Islet of Langerhans (tissue), 1 donor: ENCODE data around the gene CELSR2.

Experiments
- FAIRE-seq: peaks from one replicate; lab custom pipeline; 2011; peaks lifted over from hg19 to GRCh38; lab: Jason Lieb, UNC

The CELSR2 gene

GRCh38 chr1:109228167-109228566 is 21.2 kb upstream of the CELSR2 start:
- FAIRE-seq: no peak

DNA sequence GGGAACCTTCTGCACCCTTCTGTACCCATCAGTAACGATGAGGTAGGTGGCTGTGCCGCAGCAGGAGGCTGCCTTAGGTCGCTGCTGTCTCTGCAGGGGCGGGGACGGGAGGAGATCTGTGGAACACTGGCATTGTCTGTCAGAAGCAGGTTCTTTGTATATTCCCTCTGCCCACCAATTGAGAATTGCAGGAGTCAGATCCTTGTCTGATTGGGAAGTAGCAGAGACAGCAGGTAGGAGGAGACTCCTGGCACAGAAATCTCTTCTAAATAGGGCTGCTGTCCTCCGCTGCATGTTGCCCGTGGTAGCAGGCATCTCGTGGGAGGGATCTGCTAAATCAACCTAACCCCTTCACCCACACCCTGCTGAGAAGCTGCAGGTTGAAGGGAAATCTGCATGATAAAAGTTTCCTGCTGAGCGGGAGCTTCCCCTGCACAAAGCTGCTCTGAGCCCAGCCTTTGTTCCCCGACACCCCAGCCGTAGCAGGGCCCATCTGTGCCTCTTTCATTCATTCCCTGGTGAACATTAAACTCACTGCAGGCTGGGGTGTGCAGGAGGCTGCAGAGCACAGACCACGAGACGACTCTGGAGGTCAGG is 19.7 kb upstream of the CELSR2 start:
- FAIRE-seq: no peak

DNA sequence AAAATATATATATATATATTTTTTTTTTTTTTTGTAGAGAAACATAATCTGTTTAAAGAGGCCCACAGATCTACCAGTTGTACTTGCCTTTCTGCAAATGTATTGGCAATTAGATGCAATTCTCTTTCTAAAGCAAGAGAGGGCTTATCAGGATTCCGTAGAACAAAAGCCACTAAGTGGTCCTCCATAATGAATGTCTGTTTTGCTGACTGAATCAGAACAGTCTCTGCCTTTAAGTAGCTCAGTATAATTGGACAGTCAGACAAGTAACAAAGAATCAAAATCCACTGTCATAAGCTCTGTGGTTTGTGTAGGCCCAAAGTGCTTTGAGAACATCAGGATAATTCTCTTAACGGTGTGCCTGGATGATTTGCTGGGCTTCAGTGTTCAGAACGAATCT is 18.3 kb upstream of the CELSR2 start:
- no peak for FAIRE-seq

- FAIRE-seq: no peak
Measured at GRCh38 chr1:109235137-109235536, 14.2 kb upstream of the CELSR2 start.

GRCh38 chr1:109237512-109237911 is 11.8 kb upstream of the CELSR2 start:
- no peak for FAIRE-seq

- no peak for FAIRE-seq
Measured at GRCh38 chr1:109238382-109238781, 11.0 kb upstream of the CELSR2 start.

GRCh38 chr1:109239047-109239408 is 10.3 kb upstream of the CELSR2 start:
- FAIRE-seq: no peak

- FAIRE-seq: no peak
Measured at GRCh38 chr1:109239409-109240068, 9.8 kb upstream of the CELSR2 start.

DNA sequence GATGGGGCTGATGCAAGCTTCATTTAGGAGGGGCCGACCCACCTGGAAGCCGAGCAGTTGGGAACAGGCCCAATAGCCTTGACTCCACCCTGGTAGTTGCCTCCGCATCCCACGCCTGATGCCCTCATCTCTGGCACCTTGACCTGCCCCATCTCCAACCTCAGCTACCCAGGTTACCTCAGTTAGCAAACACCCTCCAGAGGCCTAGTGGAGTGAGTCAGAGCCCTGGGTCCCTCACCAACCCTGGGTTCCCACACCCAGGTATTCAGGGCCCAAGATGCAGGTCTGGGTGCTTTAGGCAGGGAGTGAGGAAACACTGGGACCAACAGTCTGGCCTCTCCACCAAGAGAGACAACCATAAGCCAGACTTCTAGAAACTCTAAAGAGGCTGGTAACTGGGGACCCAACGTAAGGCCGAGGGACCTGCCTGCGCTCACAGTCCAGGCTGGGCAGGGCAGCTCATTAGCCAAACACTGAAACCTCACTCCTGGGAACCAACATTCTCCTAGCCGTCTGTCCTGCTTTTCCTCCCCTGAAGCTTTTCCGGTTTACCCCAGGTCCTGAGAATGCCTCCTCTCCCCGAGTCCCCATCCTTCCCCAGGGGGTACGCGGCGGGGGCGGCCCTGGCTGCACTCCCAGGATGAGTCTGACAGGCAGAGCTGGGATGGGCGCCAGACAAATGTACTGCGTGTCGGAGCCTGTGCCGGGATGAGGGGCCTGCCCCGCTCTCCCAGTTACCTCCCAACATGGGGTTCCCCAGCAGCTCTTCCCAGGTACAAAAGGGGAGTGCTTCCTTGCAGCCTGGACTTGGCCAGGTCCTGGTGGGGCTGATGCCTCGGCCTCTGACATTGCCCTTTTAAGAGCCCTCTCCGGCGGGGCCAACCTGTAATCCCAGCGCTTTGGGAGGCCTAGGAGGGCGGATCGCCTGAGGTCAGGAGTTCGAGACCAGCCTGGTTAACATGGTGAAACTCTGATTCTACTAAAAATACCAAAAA is 8.9 kb upstream of the CELSR2 start:
- no peak for FAIRE-seq

GRCh38 chr1:109241344-109241743 is 8.0 kb upstream of the CELSR2 start:
- FAIRE-seq: no peak

- FAIRE-seq: no peak
Measured at GRCh38 chr1:109241841-109242345, 7.4 kb upstream of the CELSR2 start.

DNA sequence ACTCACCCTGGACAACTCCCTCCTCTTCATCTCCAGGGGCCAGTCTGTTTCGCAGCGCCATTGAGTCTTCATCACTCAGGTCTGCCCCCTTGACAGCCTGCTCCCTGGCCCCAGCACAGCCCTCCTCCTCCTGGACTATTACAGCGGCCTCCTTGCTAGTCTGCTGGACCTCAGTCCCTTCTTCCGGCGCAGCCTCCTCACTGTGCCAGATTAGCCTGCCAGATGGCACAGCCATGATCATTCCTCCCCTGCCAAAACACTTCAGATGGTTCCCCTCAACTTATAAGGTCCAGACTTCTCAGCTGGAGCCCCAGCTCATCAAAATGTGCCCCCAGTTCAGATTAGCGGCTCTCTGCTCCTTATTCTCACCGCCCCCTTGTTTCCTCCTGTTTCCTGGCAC is 7.0 kb upstream of the CELSR2 start:
- no peak for FAIRE-seq

DNA sequence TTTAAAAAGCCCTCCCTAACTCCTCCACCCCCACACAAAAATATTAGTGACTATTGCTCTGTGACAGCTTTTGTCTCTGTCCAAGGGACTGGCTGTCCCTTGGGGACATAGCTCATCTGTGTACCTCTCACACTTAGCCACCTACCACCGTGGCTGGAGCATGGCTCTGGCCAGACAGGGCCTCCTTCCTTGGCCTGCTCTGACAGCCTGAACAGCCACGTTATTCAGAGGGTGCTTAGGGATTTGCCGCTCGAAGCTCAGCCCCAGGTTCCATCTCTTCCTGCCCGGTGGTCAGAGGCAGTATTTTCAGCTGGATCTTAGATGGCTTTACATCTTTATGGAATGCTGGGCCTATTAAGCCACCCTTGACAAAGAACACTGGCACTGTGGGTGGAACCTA is 6.1 kb upstream of the CELSR2 start:
- FAIRE-seq: no peak

DNA sequence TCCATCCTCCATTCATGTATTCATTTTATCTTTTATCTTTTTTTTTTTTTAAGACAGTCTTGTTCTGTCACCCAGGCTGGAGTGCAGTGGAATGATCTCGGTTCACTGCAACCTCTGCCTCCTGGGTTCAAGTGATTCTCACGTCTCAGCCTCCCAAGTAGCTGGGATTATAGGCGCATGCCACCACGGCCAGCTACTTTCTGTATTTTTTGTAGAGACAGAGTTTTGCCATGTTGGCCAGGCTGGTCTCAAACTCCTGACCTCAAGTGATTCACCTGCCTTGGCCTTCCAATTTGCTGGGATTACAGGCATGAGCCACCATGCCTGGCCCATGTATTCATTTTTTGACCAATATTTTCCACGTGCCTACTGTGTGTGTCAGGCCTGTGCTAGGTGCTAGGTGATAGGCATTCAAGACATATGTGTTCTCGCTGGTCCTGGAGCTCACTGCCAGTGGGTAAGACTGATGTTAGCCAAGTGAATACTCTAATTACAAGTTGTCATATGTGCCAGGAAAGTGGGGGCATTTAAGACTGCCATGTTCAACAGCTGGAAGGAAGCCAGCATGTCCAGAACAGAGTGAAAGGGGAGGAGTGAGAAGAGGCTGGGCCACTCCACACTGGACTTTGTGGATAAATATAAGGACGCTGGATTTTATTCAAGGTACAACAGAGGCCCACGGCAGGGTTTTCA is 5.3 kb upstream of the CELSR2 start:
- no peak for FAIRE-seq

GRCh38 chr1:109246141-109246551 is 3.2 kb upstream of the CELSR2 start:
- FAIRE-seq: no peak

GRCh38 chr1:109247401-109248365 is 1.7 kb upstream of the CELSR2 start:
- FAIRE-seq: no peak

GRCh38 chr1:109248444-109248796 is 919 bp upstream of the CELSR2 start:
- FAIRE-seq: no peak

GRCh38 chr1:109249654-109250401 is 489 bp downstream of the CELSR2 start:
- FAIRE-seq: no peak

GRCh38 chr1:109250454-109251276 is 1.3 kb downstream of the CELSR2 start:
- FAIRE-seq: no peak
